ENCODE results near the gene TMUB2. TPM values are rescaled to one million over a fixed set of nuclear protein-coding genes. Genes with fewer than 3 reads are reported as not detected.

TMUB2 gene
- total and polyA plus RNA-seq, 9 of the 15 experiments (the other 6 are each of a cell fraction or from before 2014, with no cell fraction given), result 4.1 to 29.8 (median 16.3) TPM

- TF ChIP-seq, protein P1, sequence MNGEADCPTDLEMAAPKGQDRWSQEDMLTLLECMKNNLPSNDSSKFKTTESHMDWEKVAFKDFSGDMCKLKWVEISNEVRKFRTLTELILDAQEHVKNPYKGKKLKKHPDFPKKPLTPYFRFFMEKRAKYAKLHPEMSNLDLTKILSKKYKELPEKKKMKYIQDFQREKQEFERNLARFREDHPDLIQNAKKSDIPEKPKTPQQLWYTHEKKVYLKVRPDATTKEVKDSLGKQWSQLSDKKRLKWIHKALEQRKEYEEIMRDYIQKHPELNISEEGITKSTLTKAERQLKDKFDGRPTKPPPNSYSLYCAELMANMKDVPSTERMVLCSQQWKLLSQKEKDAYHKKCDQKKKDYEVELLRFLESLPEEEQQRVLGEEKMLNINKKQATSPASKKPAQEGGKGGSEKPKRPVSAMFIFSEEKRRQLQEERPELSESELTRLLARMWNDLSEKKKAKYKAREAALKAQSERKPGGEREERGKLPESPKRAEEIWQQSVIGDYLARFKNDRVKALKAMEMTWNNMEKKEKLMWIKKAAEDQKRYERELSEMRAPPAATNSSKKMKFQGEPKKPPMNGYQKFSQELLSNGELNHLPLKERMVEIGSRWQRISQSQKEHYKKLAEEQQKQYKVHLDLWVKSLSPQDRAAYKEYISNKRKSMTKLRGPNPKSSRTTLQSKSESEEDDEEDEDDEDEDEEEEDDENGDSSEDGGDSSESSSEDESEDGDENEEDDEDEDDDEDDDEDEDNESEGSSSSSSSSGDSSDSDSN (IDR thresholded peaks at IDR 0.05; ENCODE audit: borderline replicate concordance in 1 of 2, low read depth in 2 of 2, low read length in 2 of 2), result peak in 1 of 2 experiments; percentile 35; a peak in 2 of 4 replicates
- no peak for TF ChIP-seq EGR1 (conservative IDR thresholded peaks at IDR 0.05)
- peak in 1 of 3 experiments; percentile 74 for TF ChIP-seq YY1 (IDR thresholded peaks at IDR 0.05; ENCODE audit: borderline replicate concordance in 1 of 3, control insufficient read depth in 1 of 3, extremely low read depth in 1 of 3, insufficient read depth in 3 of 3, insufficient read length in 1 of 3, insufficient replicate concordance in 2 of 3, low read depth in 1 of 3, low read length in 2 of 3)
- peak; percentile 71 for TF ChIP-seq POLR2G (IDR thresholded peaks at IDR 0.05; ENCODE audit: low read depth, low read length)
- TF ChIP-seq ARID4B (CRISPR knock-in tag; IDR thresholded peaks at IDR 0.05), result no peak
- TF ChIP-seq ETS2 (tag; IDR thresholded peaks at IDR 0.05; ENCODE audit: borderline replicate concordance, poor library complexity, severe bottlenecking), result no peak
- TF ChIP-seq, protein P2, sequence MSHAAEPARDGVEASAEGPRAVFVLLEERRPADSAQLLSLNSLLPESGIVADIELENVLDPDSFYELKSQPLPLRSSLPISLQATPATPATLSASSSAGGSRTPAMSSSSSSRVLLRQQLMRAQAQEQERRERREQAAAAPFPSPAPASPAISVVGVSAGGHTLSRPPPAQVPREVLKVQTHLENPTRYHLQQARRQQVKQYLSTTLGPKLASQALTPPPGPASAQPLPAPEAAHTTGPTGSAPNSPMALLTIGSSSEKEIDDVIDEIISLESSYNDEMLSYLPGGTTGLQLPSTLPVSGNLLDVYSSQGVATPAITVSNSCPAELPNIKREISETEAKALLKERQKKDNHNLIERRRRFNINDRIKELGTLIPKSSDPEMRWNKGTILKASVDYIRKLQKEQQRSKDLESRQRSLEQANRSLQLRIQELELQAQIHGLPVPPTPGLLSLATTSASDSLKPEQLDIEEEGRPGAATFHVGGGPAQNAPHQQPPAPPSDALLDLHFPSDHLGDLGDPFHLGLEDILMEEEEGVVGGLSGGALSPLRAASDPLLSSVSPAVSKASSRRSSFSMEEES (CRISPR knock-in tag; IDR thresholded peaks at IDR 0.05), result no peak
- TF ChIP-seq JUND (IDR thresholded peaks at IDR 0.05; ENCODE audit: borderline replicate concordance, low read depth, low read length), result no peak
- TF ChIP-seq JUND (tag; IDR thresholded peaks at IDR 0.05; ENCODE audit: borderline replicate concordance, low read depth, low read length), result no peak
- no peak for TF ChIP-seq HCFC1 (IDR thresholded peaks at IDR 0.05; ENCODE audit: low read depth, low read length)
Observed at GRCh38 chr17:44219616-44220212, 32.9 kb downstream of the TMUB2 start, which contains the start of gene UBTF (continued).

Data from K562 (cell line).